ENCODE data around the gene CDC16. TPM values are rescaled to one million over a fixed set of nuclear protein-coding genes. Genes with fewer than 3 reads are reported as not detected.
A peak's percentile ranks its signal among the peaks of the same experiment; 100 is the strongest.

CDC16 gene
- total and polyA plus RNA-seq, 2 donors (not counting 1 experiment from before 2014, with no cell fraction given), result 94.8 to 127 TPM

- H3K4me3 Mint-ChIP-seq, result peak overlapping the region; percentile 90
- H3K27ac ChIP-seq (ENCODE audit: low read length in 2 of 2), result peak overlapping the region; percentile 62 to 88
- TF ChIP-seq EZH2 (IDR thresholded peaks at IDR 0.05; ENCODE audit: borderline replicate concordance, insufficient read depth, low read depth, low read length, poor library complexity, severe bottlenecking) (no peak), CTCF (IDR thresholded peaks at IDR 0.05) (no peak)
- DNase-seq (peak; percentile 75), ATAC-seq (ENCODE audit: low read depth) (peak; percentile 23)
- H3K4me2 ChIP-seq (replicated peaks; ENCODE audit: low read depth, low read length, poor library complexity, severe bottlenecking), result peak overlapping the region; percentile 80
- peak overlapping the region; percentile 81 for H2AFZ ChIP-seq (ENCODE audit: insufficient read depth, low read depth, low read length, poor library complexity, severe bottlenecking)
- peaks cover 58% of the 10 kb centered on the region for H3K4me1 Mint-ChIP-seq
- H3K9me3 ChIP-seq (ENCODE audit: control extremely low read depth in 1 of 3, control insufficient read depth in 2 of 3, insufficient read depth in 1 of 3, low read length in 2 of 3), result no peaks in the 10 kb centered on the region
- peak overlapping the region; percentile 77 for H3K9ac ChIP-seq (ENCODE audit: low read length)
- ChIA-PET POLR2A (interaction anchor here (0.8 to 1.0 kb wide), 2 partner anchors 33 to 35 kb away, joined by 3 to 6 read pairs; partner anchors contain the start of gene UPF3A), CTCF (interaction anchor here (1.0 to 1.1 kb wide), 2 partner anchors 10 to 24 kb away, joined by 3 read pairs; no protein-coding TSS in a partner anchor)
- H3K27me3 ChIP-seq (replicated peaks in 1 of 4; ENCODE audit: control extremely low read depth in 1 of 4, control insufficient read depth in 3 of 4, insufficient read depth in 4 of 4, low read length in 3 of 4), result no peaks in the 10 kb centered on the region
- peaks cover 0 to 13% of the 10 kb centered on the region in 2 experiments for H3K36me3 ChIP-seq (replicated peaks in 1 of 2; ENCODE audit: control extremely low read depth in 1 of 2, control insufficient read depth in 1 of 2, extremely low read depth in 1 of 2, insufficient read depth in 2 of 2, low read length in 1 of 2)
- H3K4me1 ChIP-seq (ENCODE audit: control insufficient read depth in 2 of 2, insufficient read depth in 2 of 2, low read length in 2 of 2), result peaks cover 27 to 40% of the 10 kb centered on the region in 2 donors
- peak overlapping the region in 4 of 5 experiments; percentile 52 to 86 (median 72) for H3K4me3 ChIP-seq (ENCODE audit: control extremely low read depth in 1 of 5, extremely low read depth in 1 of 5, insufficient read depth in 1 of 5, low read depth in 2 of 5, low read length in 4 of 5)
- no peaks in the 10 kb centered on the region for H3K9me3 Mint-ChIP-seq (ENCODE audit: insufficient read depth)
- H3K27ac Mint-ChIP-seq, result peak overlapping the region; percentile 78
- intact Hi-C loops (cut with micrococcal nuclease), result no loop called here
- H3K79me2 ChIP-seq (ENCODE audit: control insufficient read depth, insufficient read depth, low read length), result peaks cover 63% of the 10 kb centered on the region
- no peaks in the 10 kb centered on the region for H3K27me3 Mint-ChIP-seq
- H4K20me1 ChIP-seq (ENCODE audit: control insufficient read depth, insufficient read depth, low read length, poor library complexity, severe bottlenecking), result peaks cover 50% of the 10 kb centered on the region
- WGBS (ENCODE audit: insufficient coverage), result 17% methylated on average over 1 of the region's 7 CpGs
These were observed 80.5 kb downstream of the CDC16 start for GRCh38 chr13:114315074-114315785.

- H3K4me2 ChIP-seq (replicated peaks; ENCODE audit: low read depth, low read length, poor library complexity, severe bottlenecking), result no peak overlapping the region
- H4K20me1 ChIP-seq (ENCODE audit: control insufficient read depth, insufficient read depth, low read length, poor library complexity, severe bottlenecking), result peaks cover 54% of the 10 kb centered on the region
- POLR2A ChIA-PET, result interaction anchor here (0.7 kb wide), 1 partner anchor 37 kb away, joined by 8 read pairs; no protein-coding TSS in a partner anchor
- peak overlapping the region; percentile 37 for H3K27ac Mint-ChIP-seq
- peaks cover 1 to 39% of the 10 kb centered on the region in 2 experiments for H3K36me3 ChIP-seq (replicated peaks in 1 of 2; ENCODE audit: control extremely low read depth in 1 of 2, control insufficient read depth in 1 of 2, extremely low read depth in 1 of 2, insufficient read depth in 2 of 2, low read length in 1 of 2)
- no peak for ATAC-seq (ENCODE audit: low read depth)
- TF ChIP-seq EZH2 (IDR thresholded peaks at IDR 0.05; ENCODE audit: borderline replicate concordance, insufficient read depth, low read depth, low read length, poor library complexity, severe bottlenecking) (no peak), CTCF (IDR thresholded peaks at IDR 0.05) (no peak)
- intact Hi-C loops (cut with micrococcal nuclease), result no loop called here
- H3K4me3 ChIP-seq (ENCODE audit: control extremely low read depth in 1 of 5, extremely low read depth in 1 of 5, insufficient read depth in 1 of 5, low read depth in 2 of 5, low read length in 4 of 5), result no peak overlapping the region
- peaks cover 19 to 30% of the 10 kb centered on the region in 2 donors for H3K4me1 ChIP-seq (ENCODE audit: control insufficient read depth in 2 of 2, insufficient read depth in 2 of 2, low read length in 2 of 2)
- CTCF ChIA-PET, result interaction anchor here (0.6 to 1.5 kb wide), 4 partner anchors 9 to 500 kb away, joined by 3 to 5 read pairs (median 4); no protein-coding TSS in a partner anchor
- no peak overlapping the region for H3K4me3 Mint-ChIP-seq
- H3K9me3 ChIP-seq (ENCODE audit: control extremely low read depth in 1 of 3, control insufficient read depth in 2 of 3, insufficient read depth in 1 of 3, low read length in 2 of 3), result no peaks in the 10 kb centered on the region
- H3K4me1 Mint-ChIP-seq, result peaks cover 46% of the 10 kb centered on the region
- H3K27me3 Mint-ChIP-seq, result no peaks in the 10 kb centered on the region
- WGBS (ENCODE audit: insufficient coverage), result no CpG with 5 or more reads among the region's 1 CpG
- H3K79me2 ChIP-seq (ENCODE audit: control insufficient read depth, insufficient read depth, low read length), result peaks cover 63% of the 10 kb centered on the region
- no peak for DNase-seq
- no peaks in the 10 kb centered on the region for H3K9me3 Mint-ChIP-seq (ENCODE audit: insufficient read depth)
- H3K9ac ChIP-seq (ENCODE audit: low read length), result no peak overlapping the region
- H3K27ac ChIP-seq (ENCODE audit: low read length in 2 of 2), result no peak overlapping the region
- H3K27me3 ChIP-seq (replicated peaks in 1 of 4; ENCODE audit: control extremely low read depth in 1 of 4, control insufficient read depth in 3 of 4, insufficient read depth in 4 of 4, low read length in 3 of 4), result no peaks in the 10 kb centered on the region
- no peak overlapping the region for H2AFZ ChIP-seq (ENCODE audit: insufficient read depth, low read depth, low read length, poor library complexity, severe bottlenecking)
These were observed 83.9 kb downstream of the CDC16 start for GRCh38 chr13:114318624-114319023.

Measured in B cell (primary cell).